SK-N-SH treated with all-trans-retinoic acid at 6 μM for 48 hours (cell line): ENCODE data around the gene LCN6.

ENCODE experiments used
- ATAC-seq: fragments of 200-7000 bp; cut with Tn5 transposase; 3 replicates; pipeline ENCODE4 v1.9.1; 2020; ENCODE audit warnings: mild to moderate bottlenecking, moderate library complexity
- BACH2 ChIP-seq: fragments of 250-450 bp; sonication (Bioruptor Pico); IDR thresholded peaks from 2 replicates; pipeline ENCODE4 v1.9.0; 2021; ENCODE audit warnings: mild to moderate bottlenecking, borderline replicate concordance
- CSDC2 ChIP-seq: fragments of 250-450 bp; sonication (Bioruptor Pico); IDR thresholded peaks from 2 replicates; pipeline ENCODE4 v1.5.0; 2020; ENCODE audit warnings: mild to moderate bottlenecking, moderate library complexity
- ESRRG ChIP-seq: fragments of 250-450 bp; sonication (Bioruptor Pico); IDR thresholded peaks from 2 replicates; pipeline ENCODE4 v1.6.1; 2021; ENCODE audit warnings: mild to moderate bottlenecking
- GLIS3 ChIP-seq: fragments of 250-450 bp; sonication (Bioruptor Pico); IDR thresholded peaks from 2 replicates; pipeline ENCODE4 v1.5.0; 2020; ENCODE audit warnings: mild to moderate bottlenecking, moderate library complexity
- ISL1 ChIP-seq: fragments of 250-450 bp; sonication (Bioruptor Pico); IDR thresholded peaks from 2 replicates; pipeline ENCODE4 v2.1.2; 2022; ENCODE audit warnings: mild to moderate bottlenecking, moderate library complexity
- PPARA ChIP-seq: fragments of 250-450 bp; sonication (Bioruptor Pico); IDR thresholded peaks from 2 replicates; pipeline ENCODE4 v1.5.0; 2020; ENCODE audit warnings: mild to moderate bottlenecking, borderline replicate concordance
- RARB ChIP-seq: fragments of 250-450 bp; sonication (Bioruptor Pico); IDR thresholded peaks from 2 replicates; pipeline ENCODE4 v1.8.0; 2021; ENCODE audit warnings: mild to moderate bottlenecking, moderate library complexity
- SNAI2 ChIP-seq: fragments of 250-450 bp; sonication (Bioruptor Pico); IDR thresholded peaks from 2 replicates; pipeline ENCODE4 v1.5.0; 2020; ENCODE audit warnings: mild to moderate bottlenecking, moderate library complexity
- TCF4 ChIP-seq: fragments of 250-450 bp; sonication (Bioruptor Pico); IDR thresholded peaks from 2 replicates; pipeline ENCODE4 v1.8.0; 2021; ENCODE audit warnings: mild to moderate bottlenecking, moderate library complexity, borderline replicate concordance
- TOX ChIP-seq: fragments of 250-450 bp; sonication (Bioruptor Pico); IDR thresholded peaks from 2 replicates; pipeline ENCODE4 v1.8.0; 2021; ENCODE audit warnings: mild to moderate bottlenecking, moderate library complexity, borderline replicate concordance
- ZC3H10 ChIP-seq: fragments of 250-450 bp; sonication (Bioruptor Pico); IDR thresholded peaks from 2 replicates; pipeline ENCODE4 v1.5.1; 2021; ENCODE audit warnings: mild to moderate bottlenecking, moderate library complexity
- ZFP3 ChIP-seq: fragments of 250-450 bp; sonication (Bioruptor Pico); IDR thresholded peaks from 2 replicates; pipeline ENCODE4 v1.5.0; 2020; ENCODE audit warnings: mild to moderate bottlenecking, moderate library complexity
- ZFP30 ChIP-seq: fragments of 450-650 bp; formaldehyde crosslinking; IDR thresholded peaks from 2 replicates; pipeline ENCODE4 v1.5.0; 2022; ENCODE audit warnings: mild to moderate bottlenecking, moderate library complexity
- ZNF565 ChIP-seq: fragments of 450-650 bp; formaldehyde crosslinking; conservative IDR thresholded peaks from 2 replicates; pipeline ENCODE4 v1.5.0; 2020; ENCODE audit warnings: low read depth, mild to moderate bottlenecking, moderate library complexity
- ZNF70 ChIP-seq: fragments of 450-650 bp; formaldehyde crosslinking; IDR thresholded peaks from 2 replicates; pipeline ENCODE4 v1.5.0; 2020; ENCODE audit warnings: mild to moderate bottlenecking, moderate library complexity
- ZNF8 ChIP-seq: fragments of 450-650 bp; formaldehyde crosslinking; IDR thresholded peaks from 2 replicates; pipeline ENCODE4 v1.5.0; 2020; ENCODE audit warnings: mild to moderate bottlenecking, moderate library complexity
- TF ChIP-seq, protein P1 (sequence below): fragments of 250-450 bp; sonication (Bioruptor Pico); IDR thresholded peaks from 2 replicates; pipeline ENCODE4 v1.8.0; 2021; ENCODE audit warnings: low read depth, mild to moderate bottlenecking, moderate library complexity, borderline replicate concordance
- TF ChIP-seq, protein P2 (sequence below): fragments of 250-450 bp; sonication (Bioruptor Pico); IDR thresholded peaks from 2 replicates; pipeline ENCODE4 v1.5.1; 2021; ENCODE audit warnings: mild to moderate bottlenecking, moderate library complexity
- TF ChIP-seq, protein P3 (sequence below): fragments of 250-450 bp; sonication (Bioruptor Pico); IDR thresholded peaks from 2 replicates; pipeline ENCODE4 v1.8.0; 2020; ENCODE audit warnings: mild to moderate bottlenecking, moderate library complexity, borderline replicate concordance
- TF ChIP-seq, protein P4 (sequence below): fragments of 250-450 bp; sonication (Bioruptor Pico); IDR thresholded peaks from 2 replicates; pipeline ENCODE4 v1.5.0; 2020; ENCODE audit warnings: mild to moderate bottlenecking, moderate library complexity

Gene LCN6

DNA sequence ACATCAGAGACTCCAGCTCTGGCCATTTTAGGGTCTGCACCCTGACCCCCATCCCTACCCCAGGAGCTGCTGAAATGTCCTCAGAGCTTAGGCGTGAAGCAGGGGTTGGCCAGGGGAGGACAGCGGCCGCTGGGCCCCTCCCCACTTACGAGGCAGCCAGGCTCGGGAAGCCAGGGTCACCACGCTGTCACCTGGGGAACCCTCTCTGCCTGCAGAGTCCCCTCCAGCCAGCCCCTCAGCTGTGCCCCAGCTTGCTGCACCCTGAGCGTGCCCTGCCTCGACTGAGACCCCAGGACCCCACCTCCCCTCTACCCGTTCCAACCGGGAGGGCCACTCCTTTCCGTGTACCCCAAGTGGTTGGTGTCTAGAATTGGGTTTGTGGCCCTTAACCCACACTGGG, 8.3 kb downstream of the LCN6 start:
- no peak for ATAC-seq
- TF ChIP-seq ZC3H10 (CRISPR knock-in tag) (no peak), ZNF565 (no peak), TCF4 (no peak), ZFP3 (CRISPR knock-in tag) (no peak)
- TF ChIP-seq, protein P1, sequence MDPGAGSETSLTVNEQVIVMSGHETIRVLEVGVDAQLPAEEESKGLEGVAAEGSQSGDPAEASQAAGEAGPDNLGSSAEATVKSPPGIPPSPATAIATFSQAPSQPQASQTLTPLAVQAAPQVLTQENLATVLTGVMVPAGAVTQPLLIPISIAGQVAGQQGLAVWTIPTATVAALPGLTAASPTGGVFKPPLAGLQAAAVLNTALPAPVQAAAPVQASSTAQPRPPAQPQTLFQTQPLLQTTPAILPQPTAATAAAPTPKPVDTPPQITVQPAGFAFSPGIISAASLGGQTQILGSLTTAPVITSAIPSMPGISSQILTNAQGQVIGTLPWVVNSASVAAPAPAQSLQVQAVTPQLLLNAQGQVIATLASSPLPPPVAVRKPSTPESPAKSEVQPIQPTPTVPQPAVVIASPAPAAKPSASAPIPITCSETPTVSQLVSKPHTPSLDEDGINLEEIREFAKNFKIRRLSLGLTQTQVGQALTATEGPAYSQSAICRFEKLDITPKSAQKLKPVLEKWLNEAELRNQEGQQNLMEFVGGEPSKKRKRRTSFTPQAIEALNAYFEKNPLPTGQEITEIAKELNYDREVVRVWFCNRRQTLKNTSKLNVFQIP (CRISPR knock-in tag), result no peak

DNA sequence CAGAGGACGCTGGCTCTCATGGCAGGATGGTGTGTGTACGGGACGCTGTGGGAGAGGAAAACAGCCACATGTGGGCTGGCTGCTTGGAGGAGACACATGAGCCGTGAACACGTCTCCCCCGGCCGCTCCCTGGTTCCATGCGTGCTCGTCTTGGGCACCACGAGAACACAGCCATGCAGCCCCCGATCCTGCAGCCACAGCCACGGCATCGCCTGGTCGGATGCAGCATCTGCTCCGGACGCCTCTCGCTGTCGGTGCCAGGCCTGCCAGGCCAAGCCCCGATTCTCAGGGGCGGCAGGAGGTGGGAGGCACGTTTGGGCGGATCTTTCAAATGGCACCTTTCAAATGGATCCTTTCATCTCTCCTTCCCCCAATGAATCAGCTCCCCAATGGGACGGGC, 8.8 kb downstream of the LCN6 start:
- TF ChIP-seq ZFP30 (CRISPR knock-in tag) (no peak), GLIS3 (CRISPR knock-in tag) (no peak), CSDC2 (CRISPR knock-in tag) (no peak), ESRRG (CRISPR knock-in tag) (no peak)
- TF ChIP-seq, protein P2, sequence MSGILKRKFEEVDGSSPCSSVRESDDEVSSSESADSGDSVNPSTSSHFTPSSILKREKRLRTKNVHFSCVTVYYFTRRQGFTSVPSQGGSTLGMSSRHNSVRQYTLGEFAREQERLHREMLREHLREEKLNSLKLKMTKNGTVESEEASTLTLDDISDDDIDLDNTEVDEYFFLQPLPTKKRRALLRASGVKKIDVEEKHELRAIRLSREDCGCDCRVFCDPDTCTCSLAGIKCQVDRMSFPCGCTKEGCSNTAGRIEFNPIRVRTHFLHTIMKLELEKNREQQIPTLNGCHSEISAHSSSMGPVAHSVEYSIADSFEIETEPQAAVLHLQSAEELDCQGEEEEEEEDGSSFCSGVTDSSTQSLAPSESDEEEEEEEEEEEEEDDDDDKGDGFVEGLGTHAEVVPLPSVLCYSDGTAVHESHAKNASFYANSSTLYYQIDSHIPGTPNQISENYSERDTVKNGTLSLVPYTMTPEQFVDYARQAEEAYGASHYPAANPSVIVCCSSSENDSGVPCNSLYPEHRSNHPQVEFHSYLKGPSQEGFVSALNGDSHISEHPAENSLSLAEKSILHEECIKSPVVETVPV (CRISPR knock-in tag), result no peak
- TF ChIP-seq, protein P3, sequence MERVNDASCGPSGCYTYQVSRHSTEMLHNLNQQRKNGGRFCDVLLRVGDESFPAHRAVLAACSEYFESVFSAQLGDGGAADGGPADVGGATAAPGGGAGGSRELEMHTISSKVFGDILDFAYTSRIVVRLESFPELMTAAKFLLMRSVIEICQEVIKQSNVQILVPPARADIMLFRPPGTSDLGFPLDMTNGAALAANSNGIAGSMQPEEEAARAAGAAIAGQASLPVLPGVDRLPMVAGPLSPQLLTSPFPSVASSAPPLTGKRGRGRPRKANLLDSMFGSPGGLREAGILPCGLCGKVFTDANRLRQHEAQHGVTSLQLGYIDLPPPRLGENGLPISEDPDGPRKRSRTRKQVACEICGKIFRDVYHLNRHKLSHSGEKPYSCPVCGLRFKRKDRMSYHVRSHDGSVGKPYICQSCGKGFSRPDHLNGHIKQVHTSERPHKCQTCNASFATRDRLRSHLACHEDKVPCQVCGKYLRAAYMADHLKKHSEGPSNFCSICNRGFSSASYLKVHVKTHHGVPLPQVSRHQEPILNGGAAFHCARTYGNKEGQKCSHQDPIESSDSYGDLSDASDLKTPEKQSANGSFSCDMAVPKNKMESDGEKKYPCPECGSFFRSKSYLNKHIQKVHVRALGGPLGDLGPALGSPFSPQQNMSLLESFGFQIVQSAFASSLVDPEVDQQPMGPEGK (CRISPR knock-in tag), result no peak
- ATAC-seq, result no peak

DNA sequence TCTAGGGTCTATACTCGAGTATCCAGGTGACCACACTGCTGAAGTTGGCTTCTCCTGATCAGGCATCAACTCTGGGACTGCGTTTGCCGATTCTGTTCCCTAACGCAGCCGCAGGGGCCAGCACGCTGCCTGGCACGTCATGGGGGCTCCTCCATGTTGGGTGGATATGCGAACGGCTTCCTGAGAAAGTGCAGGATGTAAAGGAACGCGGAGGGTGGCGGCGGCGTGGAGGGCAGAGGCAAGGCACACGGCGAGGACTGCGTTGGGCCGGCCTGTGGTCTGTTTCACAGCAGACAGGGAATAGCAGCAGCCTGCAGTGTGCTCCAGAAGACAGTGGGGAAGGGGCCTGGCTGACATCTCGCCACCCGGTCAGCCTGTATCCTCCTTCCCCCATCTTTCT, 9.4 kb downstream of the LCN6 start:
- TF ChIP-seq, protein P4, sequence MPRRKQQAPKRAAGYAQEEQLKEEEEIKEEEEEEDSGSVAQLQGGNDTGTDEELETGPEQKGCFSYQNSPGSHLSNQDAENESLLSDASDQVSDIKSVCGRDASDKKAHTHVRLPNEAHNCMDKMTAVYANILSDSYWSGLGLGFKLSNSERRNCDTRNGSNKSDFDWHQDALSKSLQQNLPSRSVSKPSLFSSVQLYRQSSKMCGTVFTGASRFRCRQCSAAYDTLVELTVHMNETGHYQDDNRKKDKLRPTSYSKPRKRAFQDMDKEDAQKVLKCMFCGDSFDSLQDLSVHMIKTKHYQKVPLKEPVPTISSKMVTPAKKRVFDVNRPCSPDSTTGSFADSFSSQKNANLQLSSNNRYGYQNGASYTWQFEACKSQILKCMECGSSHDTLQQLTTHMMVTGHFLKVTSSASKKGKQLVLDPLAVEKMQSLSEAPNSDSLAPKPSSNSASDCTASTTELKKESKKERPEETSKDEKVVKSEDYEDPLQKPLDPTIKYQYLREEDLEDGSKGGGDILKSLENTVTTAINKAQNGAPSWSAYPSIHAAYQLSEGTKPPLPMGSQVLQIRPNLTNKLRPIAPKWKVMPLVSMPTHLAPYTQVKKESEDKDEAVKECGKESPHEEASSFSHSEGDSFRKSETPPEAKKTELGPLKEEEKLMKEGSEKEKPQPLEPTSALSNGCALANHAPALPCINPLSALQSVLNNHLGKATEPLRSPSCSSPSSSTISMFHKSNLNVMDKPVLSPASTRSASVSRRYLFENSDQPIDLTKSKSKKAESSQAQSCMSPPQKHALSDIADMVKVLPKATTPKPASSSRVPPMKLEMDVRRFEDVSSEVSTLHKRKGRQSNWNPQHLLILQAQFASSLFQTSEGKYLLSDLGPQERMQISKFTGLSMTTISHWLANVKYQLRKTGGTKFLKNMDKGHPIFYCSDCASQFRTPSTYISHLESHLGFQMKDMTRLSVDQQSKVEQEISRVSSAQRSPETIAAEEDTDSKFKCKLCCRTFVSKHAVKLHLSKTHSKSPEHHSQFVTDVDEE (CRISPR knock-in tag), result no peak
- TF ChIP-seq SNAI2 (no peak), ZNF565 (no peak), TCF4 (no peak), ESRRG (CRISPR knock-in tag) (no peak), TOX (CRISPR knock-in tag) (no peak), ISL1 (CRISPR knock-in tag) (no peak), CSDC2 (CRISPR knock-in tag) (no peak), ZNF70 (CRISPR knock-in tag) (no peak), ZFP30 (CRISPR knock-in tag) (no peak), ZNF8 (CRISPR knock-in tag) (no peak), PPARA (CRISPR knock-in tag) (no peak), BACH2 (no peak), RARB (CRISPR knock-in tag) (no peak), ZFP3 (CRISPR knock-in tag) (no peak), GLIS3 (CRISPR knock-in tag) (no peak)
- TF ChIP-seq, protein P3 (CRISPR knock-in tag), result no peak
- TF ChIP-seq, protein P2 (CRISPR knock-in tag), result no peak
- TF ChIP-seq, protein P1 (CRISPR knock-in tag), result no peak
- no peak for ATAC-seq
